ENCODE data around the gene METAP1D.

Gene METAP1D

DNA sequence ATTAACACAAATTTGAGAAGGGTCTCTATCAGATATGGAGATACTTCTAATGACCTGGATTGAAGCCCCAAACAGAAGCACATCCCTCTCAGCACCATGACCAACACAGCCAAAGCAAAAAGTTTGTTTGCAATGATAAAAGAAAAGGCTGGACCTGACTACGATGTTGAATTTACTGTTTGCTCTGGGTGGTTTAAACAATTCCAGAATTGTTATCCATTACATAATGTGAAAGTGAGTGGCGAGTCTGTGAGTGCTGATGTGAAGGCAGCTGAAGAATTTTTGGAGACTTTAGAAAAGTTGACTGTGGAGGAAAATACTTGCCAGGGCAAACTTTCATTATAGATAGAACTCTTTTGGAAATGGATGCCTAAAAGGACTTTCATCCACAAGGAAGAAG lies 120.4 kb downstream of the METAP1D start:
- H3K4me3 ChIP-seq (ENCODE audit: low read depth, low read length), result no peak overlapping the region
- TF ChIP-seq, protein P1, sequence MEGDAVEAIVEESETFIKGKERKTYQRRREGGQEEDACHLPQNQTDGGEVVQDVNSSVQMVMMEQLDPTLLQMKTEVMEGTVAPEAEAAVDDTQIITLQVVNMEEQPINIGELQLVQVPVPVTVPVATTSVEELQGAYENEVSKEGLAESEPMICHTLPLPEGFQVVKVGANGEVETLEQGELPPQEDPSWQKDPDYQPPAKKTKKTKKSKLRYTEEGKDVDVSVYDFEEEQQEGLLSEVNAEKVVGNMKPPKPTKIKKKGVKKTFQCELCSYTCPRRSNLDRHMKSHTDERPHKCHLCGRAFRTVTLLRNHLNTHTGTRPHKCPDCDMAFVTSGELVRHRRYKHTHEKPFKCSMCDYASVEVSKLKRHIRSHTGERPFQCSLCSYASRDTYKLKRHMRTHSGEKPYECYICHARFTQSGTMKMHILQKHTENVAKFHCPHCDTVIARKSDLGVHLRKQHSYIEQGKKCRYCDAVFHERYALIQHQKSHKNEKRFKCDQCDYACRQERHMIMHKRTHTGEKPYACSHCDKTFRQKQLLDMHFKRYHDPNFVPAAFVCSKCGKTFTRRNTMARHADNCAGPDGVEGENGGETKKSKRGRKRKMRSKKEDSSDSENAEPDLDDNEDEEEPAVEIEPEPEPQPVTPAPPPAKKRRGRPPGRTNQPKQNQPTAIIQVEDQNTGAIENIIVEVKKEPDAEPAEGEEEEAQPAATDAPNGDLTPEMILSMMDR (IDR thresholded peaks at IDR 0.05; ENCODE audit: low read depth, low read length), result no peak

DNA sequence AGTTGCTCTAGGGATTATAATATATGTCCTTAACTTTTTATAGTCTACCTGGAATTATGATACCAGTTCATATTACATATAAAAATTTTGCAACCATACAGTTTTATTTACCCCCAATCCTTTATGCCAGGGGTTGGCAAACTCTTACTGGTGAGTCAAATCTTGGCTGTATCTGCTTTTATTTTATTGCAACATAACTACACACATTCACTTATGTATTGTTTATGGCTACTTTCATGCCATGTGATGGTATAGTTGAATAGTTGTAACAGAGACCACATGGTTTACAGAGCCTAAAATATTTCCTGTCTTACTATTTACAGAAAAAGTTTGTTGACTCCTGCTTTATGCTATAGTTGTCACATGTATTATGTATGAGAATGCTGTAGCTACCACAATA lies 128.7 kb downstream of the METAP1D start:
- H3K4me3 ChIP-seq (ENCODE audit: low read depth, low read length), result no peak overlapping the region
- TF ChIP-seq, protein P1 (IDR thresholded peaks at IDR 0.05; ENCODE audit: low read depth, low read length), result no peak

- TF ChIP-seq, protein P1 (IDR thresholded peaks at IDR 0.05; ENCODE audit: low read depth, low read length), result no peak
- no peak overlapping the region for H3K4me3 ChIP-seq (ENCODE audit: low read depth, low read length)
Observed at GRCh38 chr2:172129404-172129803, 129.7 kb downstream of the METAP1D start.
